ENCODE data around the gene SPART. TPM values are rescaled to one million over a fixed set of nuclear protein-coding genes. Genes with fewer than 3 reads are reported as not detected.
A peak's percentile ranks its signal among the peaks of the same experiment; 100 is the strongest.

Gene SPART
- total and polyA plus RNA-seq, 2 donors from 2014 or later, result 47.8 to 66.1 TPM

- no peak for FAIRE-seq
- no peak overlapping the region for H3K9ac ChIP-seq (ENCODE audit: low read length in 3 of 3)
- H3K36me3 ChIP-seq (ENCODE audit: control insufficient read depth in 2 of 3, insufficient read depth in 3 of 3, low read length in 3 of 3), result no peaks in the 10 kb centered on the region
- no peak overlapping the region for H3K4me3 ChIP-seq (ENCODE audit: low read length in 3 of 3)
- no peaks in the 10 kb centered on the region for H3K27me3 ChIP-seq (ENCODE audit: control insufficient read depth, insufficient read depth, low read length)
- peaks cover 0 to 8% (median 3%) of the 10 kb centered on the region in 3 donors for H3K4me1 ChIP-seq (ENCODE audit: control insufficient read depth in 2 of 3, insufficient read depth in 2 of 3, low read depth in 1 of 3, low read length in 3 of 3)
- no peak overlapping the region for H3K27ac ChIP-seq (ENCODE audit: low read depth in 2 of 2, low read length in 2 of 2)
- no peaks in the 10 kb centered on the region for H3K9me3 ChIP-seq (ENCODE audit: control insufficient read depth in 2 of 3, insufficient read depth in 1 of 3, low read length in 3 of 3)
- TF ChIP-seq CTCF (IDR thresholded peaks at IDR 0.05; ENCODE audit: borderline replicate concordance, extremely low read depth, insufficient read depth), result no peak
- peak in 1 of 5 donors; percentile 72 for DNase-seq
- intact Hi-C loops (cut with DNase I), result no loop called here
These were observed 11.5 kb upstream of the SPART start for GRCh38 chr13:36357692-36358091.

- Histone ChIP-seq H3K4me1 (ENCODE audit: control insufficient read depth in 2 of 3, insufficient read depth in 2 of 3, low read depth in 1 of 3, low read length in 3 of 3) (peaks cover 0 to 8% (median 3%) of the 10 kb centered on the region in 3 donors), H3K9ac (ENCODE audit: low read length in 3 of 3) (no peak overlapping the region), H3K9me3 (ENCODE audit: control insufficient read depth in 2 of 3, insufficient read depth in 1 of 3, low read length in 3 of 3) (no peaks in the 10 kb centered on the region), H3K27me3 (ENCODE audit: control insufficient read depth, insufficient read depth, low read length) (no peaks in the 10 kb centered on the region), H3K36me3 (ENCODE audit: control insufficient read depth in 2 of 3, insufficient read depth in 3 of 3, low read length in 3 of 3) (no peaks in the 10 kb centered on the region), H3K27ac (ENCODE audit: low read depth in 2 of 2, low read length in 2 of 2) (no peak overlapping the region), H3K4me3 (ENCODE audit: low read length in 3 of 3) (no peak overlapping the region)
- DNase-seq (no peak), FAIRE-seq (no peak)
- intact Hi-C loops (cut with DNase I), result no loop called here
- no peak for TF ChIP-seq CTCF (IDR thresholded peaks at IDR 0.05; ENCODE audit: borderline replicate concordance, extremely low read depth, insufficient read depth)
These were observed 11.0 kb upstream of the SPART start for GRCh38 chr13:36357231-36357630.

GRCh38 chr13:36356058-36356457 is 9.9 kb upstream of the SPART start:
- Histone ChIP-seq H3K4me3 (ENCODE audit: low read length in 3 of 3) (no peak overlapping the region), H3K27me3 (ENCODE audit: control insufficient read depth, insufficient read depth, low read length) (no peaks in the 10 kb centered on the region), H3K9me3 (ENCODE audit: control insufficient read depth in 2 of 3, insufficient read depth in 1 of 3, low read length in 3 of 3) (no peaks in the 10 kb centered on the region), H3K9ac (ENCODE audit: low read length in 3 of 3) (no peak overlapping the region), H3K4me1 (ENCODE audit: control insufficient read depth in 2 of 3, insufficient read depth in 2 of 3, low read depth in 1 of 3, low read length in 3 of 3) (peaks cover 0 to 8% (median 3%) of the 10 kb centered on the region in 3 donors), H3K36me3 (ENCODE audit: control insufficient read depth in 2 of 3, insufficient read depth in 3 of 3, low read length in 3 of 3) (no peaks in the 10 kb centered on the region), H3K27ac (ENCODE audit: low read depth in 2 of 2, low read length in 2 of 2) (peak overlapping the region; percentile 21 to 38)
- TF ChIP-seq CTCF (IDR thresholded peaks at IDR 0.05; ENCODE audit: borderline replicate concordance, extremely low read depth, insufficient read depth), result no peak
- FAIRE-seq (no peak), DNase-seq (no peak)
- intact Hi-C loops (cut with DNase I), result no loop called here

- intact Hi-C loops (cut with DNase I), result no loop called here
- Histone ChIP-seq H3K36me3 (ENCODE audit: control insufficient read depth in 2 of 3, insufficient read depth in 3 of 3, low read length in 3 of 3) (no peaks in the 10 kb centered on the region), H3K4me1 (ENCODE audit: control insufficient read depth in 2 of 3, insufficient read depth in 2 of 3, low read depth in 1 of 3, low read length in 3 of 3) (peaks cover 0 to 8% (median 3%) of the 10 kb centered on the region in 3 donors), H3K9ac (ENCODE audit: low read length in 3 of 3) (no peak overlapping the region), H3K4me3 (ENCODE audit: low read length in 3 of 3) (no peak overlapping the region), H3K9me3 (ENCODE audit: control insufficient read depth in 2 of 3, insufficient read depth in 1 of 3, low read length in 3 of 3) (no peaks in the 10 kb centered on the region), H3K27me3 (ENCODE audit: control insufficient read depth, insufficient read depth, low read length) (no peaks in the 10 kb centered on the region), H3K27ac (ENCODE audit: low read depth in 2 of 2, low read length in 2 of 2) (peak overlapping the region; percentile 38 to 59)
- TF ChIP-seq CTCF (IDR thresholded peaks at IDR 0.05; ENCODE audit: borderline replicate concordance, extremely low read depth, insufficient read depth), result no peak
- FAIRE-seq, result peak; percentile 57
- no peak for DNase-seq
These were observed 9.4 kb upstream of the SPART start for GRCh38 chr13:36355632-36356031.

Data from kidney (tissue), 14 donors.